DOHH2 (cell line): ENCODE results near the gene ZNF577.

Experiments
- EZH2phosphoT487 ChIP-seq: fragments of 200-600 bp; sonication (generic); IDR thresholded peaks from 2 replicates; pipeline ENCODE4 v1.6.1; 2017; ENCODE audit warnings: borderline replicate concordance, mild to moderate bottlenecking, antibody characterized with exemption, low read length, moderate library complexity, mixed read lengths
- TF ChIP-seq, protein P1 (sequence below): fragments of 200-600 bp; sonication (generic); IDR thresholded peaks from one replicate; pipeline ENCODE4 v1.5.1; 2014; ENCODE audit warnings: antibody characterized with exemption, mild to moderate bottlenecking, low read depth, low read length; ENCODE audit not compliant: poor library complexity, severe bottlenecking

DNA sequence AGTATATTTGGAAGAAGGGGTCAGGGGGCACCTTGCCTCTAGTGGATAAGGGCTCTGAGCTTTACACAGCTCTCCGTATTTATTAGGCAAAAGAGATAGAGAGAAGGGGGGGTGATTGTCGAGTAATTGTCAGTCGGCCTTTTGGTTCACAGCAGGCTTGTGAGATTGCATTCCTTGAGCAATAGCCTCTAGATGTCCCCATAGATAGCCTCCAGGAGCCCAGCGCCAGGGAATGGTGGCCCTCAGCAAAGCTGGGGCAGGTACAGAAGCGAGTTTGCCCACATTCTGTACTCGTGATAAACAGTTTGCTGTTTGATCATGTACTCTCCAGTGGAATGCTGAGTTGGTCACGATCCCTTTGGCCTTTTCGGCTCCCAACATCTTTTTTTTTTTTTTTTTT, 44.2 kb upstream of the ZNF577 start:
- TF ChIP-seq, protein P1, sequence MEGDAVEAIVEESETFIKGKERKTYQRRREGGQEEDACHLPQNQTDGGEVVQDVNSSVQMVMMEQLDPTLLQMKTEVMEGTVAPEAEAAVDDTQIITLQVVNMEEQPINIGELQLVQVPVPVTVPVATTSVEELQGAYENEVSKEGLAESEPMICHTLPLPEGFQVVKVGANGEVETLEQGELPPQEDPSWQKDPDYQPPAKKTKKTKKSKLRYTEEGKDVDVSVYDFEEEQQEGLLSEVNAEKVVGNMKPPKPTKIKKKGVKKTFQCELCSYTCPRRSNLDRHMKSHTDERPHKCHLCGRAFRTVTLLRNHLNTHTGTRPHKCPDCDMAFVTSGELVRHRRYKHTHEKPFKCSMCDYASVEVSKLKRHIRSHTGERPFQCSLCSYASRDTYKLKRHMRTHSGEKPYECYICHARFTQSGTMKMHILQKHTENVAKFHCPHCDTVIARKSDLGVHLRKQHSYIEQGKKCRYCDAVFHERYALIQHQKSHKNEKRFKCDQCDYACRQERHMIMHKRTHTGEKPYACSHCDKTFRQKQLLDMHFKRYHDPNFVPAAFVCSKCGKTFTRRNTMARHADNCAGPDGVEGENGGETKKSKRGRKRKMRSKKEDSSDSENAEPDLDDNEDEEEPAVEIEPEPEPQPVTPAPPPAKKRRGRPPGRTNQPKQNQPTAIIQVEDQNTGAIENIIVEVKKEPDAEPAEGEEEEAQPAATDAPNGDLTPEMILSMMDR: no peak
- TF ChIP-seq EZH2phosphoT487: no peak
